BE2C (cell line): ENCODE data around the gene HMGB2. TPM values are rescaled to one million over a fixed set of nuclear protein-coding genes. Genes with fewer than 3 reads are reported as not detected.

ENCODE experiments used
- DNase-seq: peaks from one replicate; pipeline ENCODE4 v3.0.0-alpha.2; 2020
- H3K27me3 ChIP-seq: fragments of 250-450 bp; sonication (Bioruptor Pico); 2 replicates; pipeline ENCODE4 v1.5.1; 2020; ENCODE audit warnings: mild to moderate bottlenecking
- H3K36me3 ChIP-seq: fragments of 250-450 bp; sonication (Bioruptor Pico); 2 replicates; pipeline ENCODE4 v1.5.1; 2020; ENCODE audit warnings: mild to moderate bottlenecking
- H3K4me1 ChIP-seq: fragments of 250-450 bp; sonication (Bioruptor Pico); 2 replicates; pipeline ENCODE4 v1.5.1; 2020
- H3K4me3 ChIP-seq: 2 replicates; pipeline ENCODE4 v1.5.1; 2011; ENCODE audit warnings: low read depth, low read length
- H3K9me3 ChIP-seq: fragments of 250-450 bp; sonication (Bioruptor Pico); 2 replicates; pipeline ENCODE4 v1.5.1; 2020
- CTCF ChIP-seq: IDR thresholded peaks from 2 replicates; pipeline ENCODE4 v1.5.1; 2012; ENCODE audit warnings: mild to moderate bottlenecking, low read depth, low read length
- polyA plus RNA-seq: library from polyadenylated mRNA; unstranded; fragments of >200 nt; gene quantifications from one replicate; pipeline ENCODE4 v1.2.1, GENCODE V29; 2012; ENCODE audit warnings: low read depth, missing spikeins; ENCODE audit not compliant: insufficient read length, insufficient read depth

HMGB2 gene
- 86.8 TPM for polyA plus RNA-seq

- peak; percentile 100 for DNase-seq
- no peaks in the 10 kb centered on the region for H3K27me3 ChIP-seq
- no peaks in the 10 kb centered on the region for H3K4me1 ChIP-seq
- peak within 1 kb of the TSS; percentile 85 for H3K4me3 ChIP-seq
- H3K36me3 ChIP-seq, result peaks cover 43% of the 10 kb centered on the region
- no peaks in the 10 kb centered on the region for H3K9me3 ChIP-seq
- TF ChIP-seq CTCF, result no peak
Observed at GRCh38 chr4:173334085-173334890, at the start of gene HMGB2. Gene HMGB2, minus strand, starts transcription at chr4:173334358. Its CDS starts 709 bp downstream, at chr4:173333649.

GRCh38 chr4:173382349-173382748 lies 48.2 kb upstream of the HMGB2 start:
- H3K9me3 ChIP-seq, result no peaks in the 10 kb centered on the region
- no peaks in the 10 kb centered on the region for H3K27me3 ChIP-seq
- H3K4me3 ChIP-seq, result no peak overlapping the region
- TF ChIP-seq CTCF, result no peak
- DNase-seq, result no peak
- H3K36me3 ChIP-seq, result peaks cover 15% of the 10 kb centered on the region
- no peaks in the 10 kb centered on the region; the same call in 1 of the 2 replicates for H3K4me1 ChIP-seq

- DNase-seq, result no peak
- H3K4me1 ChIP-seq, result no peaks in the 10 kb centered on the region; the same call in 1 of the 2 replicates
- TF ChIP-seq CTCF, result no peak
Observed at GRCh38 chr4:173381610-173382009, 47.5 kb upstream of the HMGB2 start.

GRCh38 chr4:173380987-173381386 lies 46.8 kb upstream of the HMGB2 start:
- TF ChIP-seq CTCF, result no peak
- no peaks in the 10 kb centered on the region for H3K27me3 ChIP-seq
- peaks cover 26% of the 10 kb centered on the region for H3K36me3 ChIP-seq
- DNase-seq, result no peak
- no peaks in the 10 kb centered on the region for H3K9me3 ChIP-seq
- H3K4me1 ChIP-seq, result no peaks in the 10 kb centered on the region; the same call in 1 of the 2 replicates
- H3K4me3 ChIP-seq, result no peak overlapping the region

More at GRCh38 chr4:173381610-173382009, 47.5 kb upstream of the HMGB2 start:
- Histone ChIP-seq H3K27me3 (no peaks in the 10 kb centered on the region), H3K36me3 (peaks cover 22% of the 10 kb centered on the region), H3K9me3 (no peaks in the 10 kb centered on the region), H3K4me3 (no peak overlapping the region)

DNA sequence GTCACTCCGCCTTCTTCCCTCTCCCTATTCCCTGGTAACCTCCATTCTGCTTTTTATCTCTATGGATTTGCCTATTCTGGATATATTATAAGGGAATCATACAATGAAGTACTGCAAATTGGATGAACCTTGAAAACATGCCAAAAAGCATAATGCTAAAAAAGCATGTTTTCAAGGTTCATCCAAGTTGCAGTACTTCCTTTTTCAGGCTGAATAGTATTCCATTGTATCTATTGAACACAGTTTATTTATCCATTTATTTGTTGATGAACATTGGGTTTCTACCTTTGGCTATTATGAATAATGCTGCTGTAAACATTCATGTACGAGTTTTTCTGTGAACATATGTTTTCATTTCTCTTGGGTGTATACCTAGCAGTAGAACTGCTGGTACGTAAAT lies 45.8 kb upstream of the HMGB2 start:
- no peak for TF ChIP-seq CTCF

DNA sequence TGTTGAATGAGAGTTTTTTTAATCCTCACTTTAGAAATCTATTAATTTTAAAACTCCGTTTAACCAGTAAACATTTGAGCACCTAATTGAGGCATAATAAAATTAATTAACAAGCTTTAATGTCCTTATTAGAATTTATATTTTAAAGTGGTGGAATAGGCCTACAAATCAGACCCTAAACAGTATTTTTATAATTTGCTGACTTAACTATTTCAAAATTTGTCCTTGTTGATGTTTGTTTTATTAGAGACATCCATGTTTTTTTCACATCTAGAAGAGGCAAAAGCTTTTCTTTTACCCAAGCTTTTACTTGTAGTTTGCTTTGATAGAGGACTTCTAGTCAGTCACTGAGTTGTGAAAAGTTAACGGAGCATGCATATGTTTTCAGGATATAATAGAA lies 40.4 kb upstream of the HMGB2 start:
- no peak overlapping the region for H3K4me3 ChIP-seq
- DNase-seq, result no peak
- TF ChIP-seq CTCF, result no peak
- no peaks in the 10 kb centered on the region for H3K27me3 ChIP-seq
- no peaks in the 10 kb centered on the region for H3K9me3 ChIP-seq
- no peaks in the 10 kb centered on the region for H3K4me1 ChIP-seq
- H3K36me3 ChIP-seq, result peaks cover 36% of the 10 kb centered on the region

More for the DNA sequence above, 45.8 kb upstream of the HMGB2 start:
- H3K4me1 ChIP-seq, result no peaks in the 10 kb centered on the region
- no peaks in the 10 kb centered on the region for H3K27me3 ChIP-seq
- no peak overlapping the region for H3K4me3 ChIP-seq
- peaks cover 29% of the 10 kb centered on the region for H3K36me3 ChIP-seq
- H3K9me3 ChIP-seq, result no peaks in the 10 kb centered on the region
- no peak for DNase-seq
